ENCODE data around the gene E4F1. TPM values are rescaled to one million over a fixed set of nuclear protein-coding genes. Genes with fewer than 3 reads are reported as not detected.
"Not testable (repeated sequence)": the region's sequence is repeated elsewhere in the genome, so short reads cannot be mapped to it uniquely, and the experiment has no call there.

Gene E4F1
- total and polyA plus RNA-seq, 4 donors = 4.4 to 19.1 (median 13.7) TPM

- TF ChIP-seq RAD21 (IDR thresholded peaks at IDR 0.05) = no peak
- no peak for TF ChIP-seq SP1 (IDR thresholded peaks at IDR 0.05)
- TF ChIP-seq HNF4G (IDR thresholded peaks at IDR 0.05) = no peak
- TF ChIP-seq NR2F2 (IDR thresholded peaks at IDR 0.05) = no peak
- no peak for TF ChIP-seq RXRA (IDR thresholded peaks at IDR 0.05)
- TF ChIP-seq FOXA2 (IDR thresholded peaks at IDR 0.05) = no peak
- TF ChIP-seq MAX (IDR thresholded peaks at IDR 0.05) = no peak
- no peak for TF ChIP-seq CTCF (IDR thresholded peaks at IDR 0.05; ENCODE audit: low read depth, low read length, missing input control)
- no peak for TF ChIP-seq YY1 (IDR thresholded peaks at IDR 0.05)
- Histone ChIP-seq H3K4me3 (ENCODE audit: low read depth in 1 of 3, low read length in 3 of 3) (no peak overlapping the region), H3K9me3 (ENCODE audit: control insufficient read depth in 4 of 4, low read length in 3 of 4) (no peaks in the 10 kb centered on the region), H3K27me3 (ENCODE audit: control insufficient read depth in 4 of 4, insufficient read depth in 4 of 4, low read length in 3 of 4) (no peaks in the 10 kb centered on the region), H3K36me3 (ENCODE audit: control insufficient read depth in 4 of 4, insufficient read depth in 3 of 4, low read depth in 1 of 4, low read length in 3 of 4) (peaks cover 21 to 69% (median 43%) of the 10 kb centered on the region in 4 donors), H3K9ac (ENCODE audit: low read depth in 1 of 2, low read length in 2 of 2) (no peak overlapping the region), H3K4me1 (ENCODE audit: control insufficient read depth in 4 of 4, insufficient read depth in 4 of 4, low read length in 3 of 4) (peaks cover 0 to 15% (median 12%) of the 10 kb centered on the region in 4 donors), H3K27ac (ENCODE audit: low read depth in 1 of 2, low read length in 2 of 2) (no peak overlapping the region)
- no peak for DNase-seq (ENCODE audit: low spot score)
- WGBS = 97% methylated on average over 6 of the region's 6 CpGs
Measured at GRCh38 chr16:2257726-2258125, 34.3 kb downstream of the E4F1 start.

GRCh38 chr16:2258530-2258929, 35.1 kb downstream of the E4F1 start:
- H3K27ac ChIP-seq (ENCODE audit: low read depth in 1 of 2, low read length in 2 of 2); H3K9me3 ChIP-seq (ENCODE audit: control insufficient read depth in 4 of 4, low read length in 3 of 4); H3K27me3 ChIP-seq (ENCODE audit: control insufficient read depth in 4 of 4, insufficient read depth in 4 of 4, low read length in 3 of 4); H3K4me1 ChIP-seq (ENCODE audit: control insufficient read depth in 4 of 4, insufficient read depth in 4 of 4, low read length in 3 of 4); H3K4me3 ChIP-seq (ENCODE audit: low read depth in 1 of 3, low read length in 3 of 3); H3K9ac ChIP-seq (ENCODE audit: low read depth in 1 of 2, low read length in 2 of 2); DNase-seq (ENCODE audit: low spot score): not testable (repeated sequence)
- H3K36me3 ChIP-seq (ENCODE audit: control insufficient read depth in 4 of 4, insufficient read depth in 3 of 4, low read depth in 1 of 4, low read length in 3 of 4) = peaks cover 23 to 75% (median 48%) of the 10 kb centered on the region in 4 donors
- WGBS = 98% methylated on average over 7 of the region's 7 CpGs

GRCh38 chr16:2260250-2260649, 36.9 kb downstream of the E4F1 start:
- WGBS = 92% methylated on average over 8 of the region's 8 CpGs
- Histone ChIP-seq H3K36me3 (ENCODE audit: control insufficient read depth in 4 of 4, insufficient read depth in 3 of 4, low read depth in 1 of 4, low read length in 3 of 4) (peaks cover 23 to 74% (median 43%) of the 10 kb centered on the region in 4 donors), H3K9ac (ENCODE audit: low read depth in 1 of 2, low read length in 2 of 2) (no peak overlapping the region), H3K9me3 (ENCODE audit: control insufficient read depth in 4 of 4, low read length in 3 of 4) (no peaks in the 10 kb centered on the region), H3K4me3 (ENCODE audit: low read depth in 1 of 3, low read length in 3 of 3) (no peak overlapping the region), H3K4me1 (ENCODE audit: control insufficient read depth in 4 of 4, insufficient read depth in 4 of 4, low read length in 3 of 4) (peaks cover 0 to 5% (median 0%) of the 10 kb centered on the region in 4 donors), H3K27ac (ENCODE audit: low read depth in 1 of 2, low read length in 2 of 2) (no peak overlapping the region), H3K27me3 (ENCODE audit: control insufficient read depth in 4 of 4, insufficient read depth in 4 of 4, low read length in 3 of 4) (no peaks in the 10 kb centered on the region)
- no peak for DNase-seq (ENCODE audit: low spot score)
- no peak for TF ChIP-seq YY1 (IDR thresholded peaks at IDR 0.05)

- H3K4me3 ChIP-seq (ENCODE audit: low read depth in 1 of 3, low read length in 3 of 3); H3K9me3 ChIP-seq (ENCODE audit: control insufficient read depth in 4 of 4, low read length in 3 of 4); H3K27me3 ChIP-seq (ENCODE audit: control insufficient read depth in 4 of 4, insufficient read depth in 4 of 4, low read length in 3 of 4); DNase-seq (ENCODE audit: low spot score); H3K27ac ChIP-seq (ENCODE audit: low read depth in 1 of 2, low read length in 2 of 2): not testable (repeated sequence)
- WGBS = 91% methylated on average over 14 of the region's 14 CpGs
- H3K4me1 ChIP-seq (ENCODE audit: control insufficient read depth in 4 of 4, insufficient read depth in 4 of 4, low read length in 3 of 4) = peaks cover 3 to 15% (median 13%) of the 10 kb centered on the region in 4 donors
- peaks cover 18 to 46% (median 28%) of the 10 kb centered on the region in 4 donors for H3K36me3 ChIP-seq (ENCODE audit: control insufficient read depth in 4 of 4, insufficient read depth in 3 of 4, low read depth in 1 of 4, low read length in 3 of 4)
- H3K9ac ChIP-seq (ENCODE audit: low read depth in 1 of 2, low read length in 2 of 2) = peak overlapping the region in 1 of 2 donors; percentile 27
Measured at GRCh38 chr16:2263026-2263425, 39.6 kb downstream of the E4F1 start.

- not testable (repeated sequence) for H3K27ac ChIP-seq (ENCODE audit: low read depth in 1 of 2, low read length in 2 of 2); H3K9me3 ChIP-seq (ENCODE audit: control insufficient read depth in 4 of 4, low read length in 3 of 4); H3K27me3 ChIP-seq (ENCODE audit: control insufficient read depth in 4 of 4, insufficient read depth in 4 of 4, low read length in 3 of 4); DNase-seq (ENCODE audit: low spot score)
- Histone ChIP-seq H3K9ac (ENCODE audit: low read depth in 1 of 2, low read length in 2 of 2) (peak overlapping the region in 1 of 2 donors; percentile 37), H3K4me3 (ENCODE audit: low read depth in 1 of 3, low read length in 3 of 3) (peak overlapping the region; percentile 80 to 98 (median 86)), H3K4me1 (ENCODE audit: control insufficient read depth in 4 of 4, insufficient read depth in 4 of 4, low read length in 3 of 4) (peaks cover 11 to 30% (median 26%) of the 10 kb centered on the region in 4 donors), H3K36me3 (ENCODE audit: control insufficient read depth in 4 of 4, insufficient read depth in 3 of 4, low read depth in 1 of 4, low read length in 3 of 4) (peaks cover 8 to 22% (median 12%) of the 10 kb centered on the region in 4 donors)
- 8% methylated on average over 12 of the region's 12 CpGs for WGBS
Measured at GRCh38 chr16:2266887-2267286, 43.5 kb downstream of the E4F1 start.
